GM18511 (cell line): Measurements from ENCODE around the gene UGT1A8.
"Not testable (repeated sequence)": the region's sequence is repeated elsewhere in the genome, so short reads cannot be mapped to it uniquely, and the experiment has no call there.

Experiments used
- ATAC-seq: cut with Tn5 transposase; IDR thresholded peaks from one replicate; pipeline ENCODE4 v1.9.1; 2021; ENCODE audit warnings: mild to moderate bottlenecking, moderate library complexity; ENCODE audit not compliant: unreplicated experiment

The UGT1A8 gene

DNA sequence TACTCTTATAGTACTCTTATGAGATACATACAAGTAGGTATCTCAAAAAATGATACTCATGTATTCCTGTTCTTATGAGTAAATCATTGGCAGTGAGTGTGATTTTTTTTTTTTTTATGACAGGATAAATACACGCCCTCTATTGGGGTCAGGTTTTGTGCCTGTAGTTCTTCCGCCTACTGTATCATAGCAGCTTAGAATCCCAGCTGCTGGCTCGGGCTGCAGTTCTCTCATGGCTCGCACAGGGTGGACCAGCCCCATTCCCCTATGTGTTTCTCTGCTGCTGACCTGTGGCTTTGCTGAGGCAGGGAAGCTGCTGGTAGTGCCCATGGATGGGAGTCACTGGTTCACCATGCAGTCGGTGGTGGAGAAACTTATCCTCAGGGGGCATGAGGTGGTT is at the start of gene UGT1A8:
Gene UGT1A8, plus strand, starts transcription at position 158 of the 400 bp plus-strand sequence. Its CDS starts 75 bp downstream, at position 233.
- ATAC-seq, result not testable (repeated sequence)

- no peak for ATAC-seq
Measured at GRCh38 chr2:233571001-233571400, 46.4 kb upstream of the UGT1A8 start.

DNA sequence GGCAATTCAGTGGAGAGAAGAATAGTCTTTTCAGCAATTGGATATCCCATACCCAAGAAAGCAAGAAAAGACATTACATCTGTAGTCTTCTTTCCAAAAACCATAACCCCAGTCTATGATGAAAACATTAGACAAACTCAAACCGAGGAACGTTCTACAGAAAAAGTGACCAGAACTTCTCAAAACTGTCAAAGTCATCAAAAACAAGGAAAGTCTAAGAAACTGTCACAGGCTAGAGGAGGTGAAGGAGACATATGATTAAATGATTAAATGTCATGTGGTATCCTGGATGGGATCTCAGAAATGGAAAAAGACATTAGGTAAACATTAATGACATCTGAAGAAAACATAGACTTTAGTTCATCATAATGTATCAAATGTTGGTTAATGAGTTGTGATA is 46.0 kb upstream of the UGT1A8 start:
- no peak for ATAC-seq

GRCh38 chr2:233572468-233572867 is 45.0 kb upstream of the UGT1A8 start:
- ATAC-seq, result no peak

DNA sequence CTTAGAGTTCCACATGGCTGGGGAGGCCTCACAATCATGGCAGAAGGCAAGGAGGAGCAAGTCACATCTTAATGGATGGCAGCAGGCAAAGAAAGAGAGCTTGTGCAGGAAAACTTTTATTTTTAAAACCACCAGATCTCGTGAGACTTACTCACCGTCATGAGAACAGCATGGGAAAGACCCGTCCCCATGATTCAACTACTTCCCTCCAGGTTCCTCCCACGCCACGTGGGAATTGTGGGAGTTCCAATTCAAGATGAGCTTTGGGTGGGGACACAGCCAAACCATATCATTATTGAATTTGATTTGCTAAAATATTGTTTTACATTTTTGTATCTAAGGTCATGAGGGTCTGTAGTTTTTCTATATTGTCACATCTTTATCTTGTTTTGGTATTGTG is 40.1 kb upstream of the UGT1A8 start:
- not testable (repeated sequence) for ATAC-seq

GRCh38 chr2:233583217-233583965 is 34.0 kb upstream of the UGT1A8 start:
- not testable (repeated sequence) for ATAC-seq

DNA sequence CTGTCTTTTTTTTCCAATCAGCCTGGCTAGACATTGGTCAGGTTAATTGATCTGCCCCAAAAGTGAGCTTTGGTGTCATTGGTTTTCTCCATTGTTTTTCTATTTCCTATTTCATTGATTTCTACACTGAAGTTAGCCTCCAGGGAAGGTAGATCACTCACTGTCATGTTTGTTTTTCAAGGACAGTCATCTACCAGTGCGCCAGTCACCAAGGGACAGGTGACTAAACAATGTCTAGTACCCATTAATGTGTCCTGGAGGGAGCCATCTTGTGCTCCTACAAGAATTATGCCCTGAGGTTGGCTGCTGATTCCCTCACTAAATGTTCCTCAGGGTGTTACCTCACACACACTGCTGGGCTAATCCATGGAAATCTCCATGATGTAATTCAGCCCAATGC is 33.2 kb upstream of the UGT1A8 start:
- ATAC-seq, result no peak

- ATAC-seq, result no peak
Measured at GRCh38 chr2:233588400-233588799, 29.0 kb upstream of the UGT1A8 start.

DNA sequence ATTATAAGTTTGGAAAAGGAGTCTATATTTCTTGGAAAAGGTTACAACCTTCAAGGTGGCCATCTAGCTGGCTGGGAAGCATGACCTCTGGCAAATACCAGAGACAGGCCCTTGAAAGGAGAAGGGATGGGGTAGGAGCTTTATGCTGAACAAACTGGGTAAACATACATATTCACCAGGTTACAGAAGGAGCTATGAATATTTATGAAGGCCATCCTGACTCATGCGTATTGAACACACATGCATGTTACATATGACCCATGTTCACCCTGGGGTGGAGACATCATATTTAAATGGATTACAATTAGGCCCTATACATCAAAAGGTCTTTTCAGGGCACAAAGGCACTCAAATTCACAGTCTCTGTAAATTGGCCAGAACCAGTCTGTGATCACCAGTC is 24.7 kb upstream of the UGT1A8 start:
- ATAC-seq, result not testable (repeated sequence)

DNA sequence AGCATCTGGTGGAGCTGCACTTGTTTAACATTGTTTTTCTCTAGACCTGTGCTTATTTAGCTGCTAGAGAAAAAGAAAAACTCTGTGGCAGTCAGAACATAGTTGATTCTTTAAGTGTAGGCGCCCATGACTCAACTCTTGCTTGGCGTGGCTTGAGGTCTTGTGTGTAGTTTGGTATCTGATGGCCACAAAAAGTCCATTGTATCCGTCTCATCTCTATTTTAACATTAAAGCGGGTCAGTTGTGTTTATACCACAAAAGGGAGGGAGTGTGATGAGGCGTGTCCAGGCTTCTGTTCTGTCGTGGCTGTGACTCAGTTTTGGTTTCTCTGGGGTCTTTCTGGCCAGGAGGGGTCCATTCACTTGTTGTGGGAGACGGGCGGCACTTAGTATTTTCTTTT is 24.2 kb upstream of the UGT1A8 start:
- no peak for ATAC-seq

DNA sequence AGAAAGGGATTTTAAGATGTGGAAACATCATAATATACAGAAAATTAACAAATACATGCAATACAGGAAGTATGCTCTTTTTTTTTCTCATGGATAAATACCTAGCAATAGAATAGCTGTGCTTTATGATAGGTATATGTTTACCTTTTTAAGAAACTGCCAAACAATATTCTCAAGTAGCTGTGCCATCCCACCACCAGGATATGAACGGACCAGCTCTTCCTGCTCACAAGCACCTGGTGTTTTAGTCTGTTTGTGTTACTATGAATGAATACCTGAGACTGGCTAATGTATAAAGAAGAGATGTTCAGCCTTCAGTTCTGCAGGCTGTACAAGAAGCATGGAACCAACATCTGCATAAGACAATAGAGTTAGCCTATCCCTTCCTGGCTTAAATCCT is 19.9 kb upstream of the UGT1A8 start:
- ATAC-seq, result no peak

DNA sequence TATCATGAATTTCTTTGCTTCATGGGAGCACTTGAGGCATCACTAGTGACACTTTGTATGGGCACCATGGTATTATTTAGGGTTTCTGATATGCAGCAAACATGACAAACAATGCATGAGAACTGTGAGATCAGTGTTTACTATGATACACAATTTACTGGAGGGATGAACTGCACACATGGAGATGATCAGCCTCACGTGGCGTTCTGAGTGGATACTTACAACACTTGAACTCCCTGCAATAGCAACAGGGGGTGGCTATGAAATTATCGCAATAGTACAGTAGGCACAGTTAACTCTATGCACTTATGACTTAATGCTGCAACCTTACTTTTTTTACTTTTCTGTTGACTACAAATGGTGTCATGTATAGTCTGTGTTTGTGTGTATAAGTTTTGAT is 18.5 kb upstream of the UGT1A8 start:
- no peak for ATAC-seq

DNA sequence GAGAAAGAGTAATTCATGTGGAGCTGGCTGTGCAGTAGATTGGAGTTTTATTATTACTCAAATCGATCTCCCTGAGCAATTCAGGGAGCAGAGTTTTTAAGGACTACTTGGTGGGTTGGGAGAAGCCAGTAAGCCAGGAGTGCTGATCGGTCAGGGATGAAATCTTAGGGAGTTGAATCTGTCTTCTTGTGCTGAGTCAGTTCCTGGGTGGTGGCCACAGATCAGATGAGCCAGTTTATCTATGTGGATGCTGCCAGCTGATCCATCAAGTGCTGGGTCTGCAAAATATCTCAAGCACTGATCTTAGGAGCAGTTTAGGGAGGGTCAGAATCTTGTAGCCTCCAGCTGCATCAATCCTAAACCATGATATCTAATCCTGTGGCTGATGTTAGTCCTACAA is 17.0 kb upstream of the UGT1A8 start:
- no peak for ATAC-seq

DNA sequence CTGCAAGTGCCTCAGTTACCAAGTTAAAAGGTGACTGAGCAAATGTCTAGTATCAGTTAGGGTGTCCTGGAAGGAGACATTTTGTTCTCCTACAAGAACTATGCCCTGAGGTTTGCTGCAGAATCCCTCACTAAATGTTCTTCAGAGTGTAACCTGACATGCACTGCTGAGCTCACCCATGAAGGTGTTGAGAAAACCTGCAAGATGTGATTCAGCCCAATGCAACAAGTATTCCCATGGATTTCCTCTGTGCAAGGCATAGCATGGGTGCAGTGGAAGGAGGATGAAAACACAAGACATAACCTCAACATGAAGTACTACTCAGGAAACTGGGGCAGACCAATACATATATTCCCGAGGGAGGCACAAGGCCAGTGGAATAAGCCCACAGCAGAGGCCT is 15.4 kb upstream of the UGT1A8 start:
- ATAC-seq, result no peak

GRCh38 chr2:233603520-233603919 is 13.9 kb upstream of the UGT1A8 start:
- ATAC-seq, result no peak

- ATAC-seq, result no peak
Measured at GRCh38 chr2:233604826-233605225, 12.6 kb upstream of the UGT1A8 start.

GRCh38 chr2:233605680-233606079 is 11.8 kb upstream of the UGT1A8 start:
- no peak for ATAC-seq

DNA sequence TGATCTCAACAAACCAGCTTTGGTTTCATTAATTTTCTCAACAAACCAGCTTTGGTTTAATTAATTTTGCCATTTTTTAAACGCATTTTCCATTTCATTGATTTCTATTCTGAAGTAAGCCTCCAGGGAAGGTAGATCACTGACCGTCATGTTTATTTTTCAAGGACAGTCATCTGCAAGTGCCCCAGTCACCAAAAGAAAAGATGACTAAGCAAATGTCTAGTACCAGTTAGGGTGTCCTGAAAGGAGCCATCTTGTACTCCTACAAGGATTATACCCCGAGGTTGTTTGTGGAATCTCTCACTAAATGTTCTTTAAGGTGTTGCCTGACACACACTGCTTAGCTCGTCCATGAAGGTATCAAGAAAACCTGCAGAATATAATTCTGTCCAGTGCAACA is 6.1 kb upstream of the UGT1A8 start:
- no peak for ATAC-seq

GRCh38 chr2:233620204-233620603 is 2.8 kb downstream of the UGT1A8 start:
- ATAC-seq, result no peak

- not testable (repeated sequence) for ATAC-seq
Measured at GRCh38 chr2:233621863-233622262, 4.4 kb downstream of the UGT1A8 start.

GRCh38 chr2:233627331-233628025 is 10.0 kb downstream of the UGT1A8 start:
- no peak for ATAC-seq

- not testable (repeated sequence) for ATAC-seq
Measured at GRCh38 chr2:233636306-233636705, 18.9 kb downstream of the UGT1A8 start, which contains the start of gene UGT1A10. TSS of gene UGT1A10 (plus strand) at chr2:233636448. CDS start at chr2:233636523, 75 bp downstream.
